ENCODE measurements around the gene SLC23A2. TPM values are rescaled to one million over a fixed set of nuclear protein-coding genes. Genes with fewer than 3 reads are reported as not detected.
A peak's percentile ranks its signal among the peaks of the same experiment; 100 is the strongest.

Gene SLC23A2
- total RNA-seq, 1 experiment from 2014 or later: 16.3 TPM

DNA sequence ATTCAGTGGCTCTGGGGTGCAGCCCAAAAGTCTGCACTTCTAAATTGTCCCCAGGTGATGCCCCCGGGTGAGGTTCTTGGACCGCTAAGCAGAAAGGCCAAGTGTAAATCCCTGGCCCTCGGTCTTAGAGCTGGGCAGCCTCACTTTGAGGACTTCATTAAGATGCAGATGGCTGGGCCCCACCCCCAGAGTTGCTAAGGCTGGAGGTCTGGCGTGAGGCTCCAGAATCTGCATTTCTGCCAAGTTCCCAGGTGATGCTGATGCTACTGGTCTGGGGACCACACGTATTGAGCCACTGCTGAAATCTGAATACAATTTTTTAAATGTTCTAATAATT lies 735 bp upstream of the SLC23A2 start (continued):
- TF ChIP-seq TCF7L2 (IDR thresholded peaks at IDR 0.05; ENCODE audit: borderline replicate concordance, extremely low read depth, insufficient read depth, insufficient read length): no peak
- TF ChIP-seq EZH2 (IDR thresholded peaks at IDR 0.05): no peak
- TF ChIP-seq SIN3A (IDR thresholded peaks at IDR 0.05; ENCODE audit: low read depth): no peak
- TF ChIP-seq RAD21 (IDR thresholded peaks at IDR 0.05; ENCODE audit: low read depth): no peak
- TF ChIP-seq CBX3 (IDR thresholded peaks at IDR 0.05; ENCODE audit: low read depth): no peak
- no peak for TF ChIP-seq POLR2A (IDR thresholded peaks at IDR 0.05; ENCODE audit: borderline replicate concordance, extremely low read depth, insufficient read depth, insufficient read length)
- TF ChIP-seq ZFX (IDR thresholded peaks at IDR 0.05): no peak
- no peak for TF ChIP-seq FOSL1 (IDR thresholded peaks at IDR 0.05; ENCODE audit: low read depth)
- TF ChIP-seq, protein P1, sequence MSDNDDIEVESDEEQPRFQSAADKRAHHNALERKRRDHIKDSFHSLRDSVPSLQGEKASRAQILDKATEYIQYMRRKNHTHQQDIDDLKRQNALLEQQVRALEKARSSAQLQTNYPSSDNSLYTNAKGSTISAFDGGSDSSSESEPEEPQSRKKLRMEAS (IDR thresholded peaks at IDR 0.05): no peak

DNA sequence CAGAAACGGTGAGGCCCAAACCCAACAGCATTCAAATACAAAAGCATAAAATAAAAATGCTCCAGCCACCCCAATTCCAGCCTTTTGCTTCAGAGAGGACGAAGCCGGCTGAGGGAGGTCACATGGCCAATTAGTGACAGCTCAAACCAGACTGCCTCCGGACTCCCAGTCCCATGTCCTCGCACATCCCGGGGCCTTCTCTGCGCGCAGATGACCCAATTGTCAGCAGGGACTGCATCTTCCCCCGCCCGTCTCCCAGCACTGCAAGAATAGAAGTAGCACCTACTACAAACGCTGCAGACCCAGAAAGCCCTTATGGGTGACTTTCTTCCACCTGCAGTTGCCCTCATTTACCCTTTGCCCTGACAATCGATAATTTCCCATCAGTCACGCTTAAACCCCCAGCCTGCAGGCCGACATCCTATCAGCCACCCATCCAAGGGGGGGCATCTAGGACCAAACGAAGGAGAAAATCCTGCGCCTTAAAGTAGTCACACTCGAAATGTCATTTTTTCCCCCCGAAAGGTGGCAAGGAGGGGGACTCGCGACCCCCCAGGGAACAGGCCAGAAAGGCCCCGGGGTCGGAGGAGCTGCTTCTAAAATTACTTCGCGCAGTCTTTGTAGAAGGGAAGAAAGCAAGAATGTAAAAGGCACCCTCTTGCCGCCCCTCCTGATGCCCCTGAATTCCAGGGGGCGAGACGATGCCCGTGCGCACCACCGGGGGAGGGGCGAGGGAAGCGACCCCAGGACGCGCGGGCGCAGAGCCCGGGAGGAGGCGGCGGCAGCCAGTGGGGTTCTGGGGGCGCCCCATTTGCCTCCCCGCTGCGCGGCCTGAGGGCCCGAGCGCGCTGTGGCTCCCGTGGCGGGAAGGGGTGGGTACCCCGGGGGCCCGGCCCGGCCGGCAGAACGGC lies 792 bp downstream of the SLC23A2 start:
- H3K9ac ChIP-seq (ENCODE audit: low read length): peak overlapping the region; percentile 82
- TF ChIP-seq ELF1 (IDR thresholded peaks at IDR 0.05; ENCODE audit: borderline replicate concordance, low read depth) (no peak), TCF7L2 (IDR thresholded peaks at IDR 0.05; ENCODE audit: borderline replicate concordance, extremely low read depth, insufficient read depth, insufficient read length) (no peak), CEBPB (IDR thresholded peaks at IDR 0.05; ENCODE audit: low read depth) (no peak), ZNF274 (IDR thresholded peaks at IDR 0.05; ENCODE audit: low read depth, low read length) (no peak)
- TF ChIP-seq, protein P2, sequence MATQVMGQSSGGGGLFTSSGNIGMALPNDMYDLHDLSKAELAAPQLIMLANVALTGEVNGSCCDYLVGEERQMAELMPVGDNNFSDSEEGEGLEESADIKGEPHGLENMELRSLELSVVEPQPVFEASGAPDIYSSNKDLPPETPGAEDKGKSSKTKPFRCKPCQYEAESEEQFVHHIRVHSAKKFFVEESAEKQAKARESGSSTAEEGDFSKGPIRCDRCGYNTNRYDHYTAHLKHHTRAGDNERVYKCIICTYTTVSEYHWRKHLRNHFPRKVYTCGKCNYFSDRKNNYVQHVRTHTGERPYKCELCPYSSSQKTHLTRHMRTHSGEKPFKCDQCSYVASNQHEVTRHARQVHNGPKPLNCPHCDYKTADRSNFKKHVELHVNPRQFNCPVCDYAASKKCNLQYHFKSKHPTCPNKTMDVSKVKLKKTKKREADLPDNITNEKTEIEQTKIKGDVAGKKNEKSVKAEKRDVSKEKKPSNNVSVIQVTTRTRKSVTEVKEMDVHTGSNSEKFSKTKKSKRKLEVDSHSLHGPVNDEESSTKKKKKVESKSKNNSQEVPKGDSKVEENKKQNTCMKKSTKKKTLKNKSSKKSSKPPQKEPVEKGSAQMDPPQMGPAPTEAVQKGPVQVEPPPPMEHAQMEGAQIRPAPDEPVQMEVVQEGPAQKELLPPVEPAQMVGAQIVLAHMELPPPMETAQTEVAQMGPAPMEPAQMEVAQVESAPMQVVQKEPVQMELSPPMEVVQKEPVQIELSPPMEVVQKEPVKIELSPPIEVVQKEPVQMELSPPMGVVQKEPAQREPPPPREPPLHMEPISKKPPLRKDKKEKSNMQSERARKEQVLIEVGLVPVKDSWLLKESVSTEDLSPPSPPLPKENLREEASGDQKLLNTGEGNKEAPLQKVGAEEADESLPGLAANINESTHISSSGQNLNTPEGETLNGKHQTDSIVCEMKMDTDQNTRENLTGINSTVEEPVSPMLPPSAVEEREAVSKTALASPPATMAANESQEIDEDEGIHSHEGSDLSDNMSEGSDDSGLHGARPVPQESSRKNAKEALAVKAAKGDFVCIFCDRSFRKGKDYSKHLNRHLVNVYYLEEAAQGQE (IDR thresholded peaks at IDR 0.05; ENCODE audit: low read depth): no peak
- TF ChIP-seq, protein P1 (IDR thresholded peaks at IDR 0.05): no peak
- CTCF ChIA-PET: no interaction called here
- no peaks in the 10 kb centered on the region for H3K9me2 ChIP-seq (ENCODE audit: insufficient read depth)
- RAD21 ChIA-PET (ENCODE audit: low non-redundant PET in 1 of 2, low total read pairs in 2 of 2, uncharacterized antibody in 2 of 2, unreplicated experiment in 2 of 2): no interaction called here
- H3K4me2 ChIP-seq (ENCODE audit: low read length): peak overlapping the region; percentile 84
- H3K27me3 ChIP-seq (ENCODE audit: insufficient read depth, low read length): no peaks in the 10 kb centered on the region
- no peaks in the 10 kb centered on the region for H3K9me3 ChIP-seq (ENCODE audit: control insufficient read depth in 1 of 2, insufficient read depth in 1 of 2, low read depth in 1 of 2, low read length in 2 of 2)
- POLR2A ChIA-PET: no interaction called here
- no peaks in the 10 kb centered on the region for H4K20me1 ChIP-seq (ENCODE audit: insufficient read depth)
- ATAC-seq: peak; percentile 39
- DNase-seq (ENCODE audit: low read depth, low spot score): no peak
- peaks cover 13 to 21% of the 10 kb centered on the region in 2 experiments; a peak in 3 of 4 replicates for H3K4me1 ChIP-seq (ENCODE audit: control insufficient read depth in 1 of 2, insufficient read depth in 2 of 2, low read length in 2 of 2)
- no peaks in the 10 kb centered on the region for H3K36me3 ChIP-seq (ENCODE audit: control insufficient read depth in 1 of 2, insufficient read depth in 2 of 2, low read length in 2 of 2)
- no TSS peak for BruUV-seq (replicated peaks)
- H3K79me2 ChIP-seq (ENCODE audit: insufficient read depth, low read length): peaks cover 54% of the 10 kb centered on the region
- no peak overlapping the region for H2AFZ ChIP-seq (ENCODE audit: low read depth, low read length, poor library complexity, severe bottlenecking)
- peak overlapping the region; percentile 48; the same call in 1 of the 2 replicates for H3K27ac ChIP-seq (ENCODE audit: low read depth, low read length)
- intact Hi-C loops (cut with micrococcal nuclease): no loop called here
- H3K4me3 ChIP-seq (replicated peaks in 1 of 2; ENCODE audit: low read depth in 1 of 2, low read length in 2 of 2): peak overlapping the region; percentile 65 to 68
